ENCODE data around the gene AKAP13.
"Not testable (repeated sequence)": the region's sequence is repeated elsewhere in the genome, so short reads cannot be mapped to it uniquely, and the experiment has no call there.

AKAP13 gene, protein sequence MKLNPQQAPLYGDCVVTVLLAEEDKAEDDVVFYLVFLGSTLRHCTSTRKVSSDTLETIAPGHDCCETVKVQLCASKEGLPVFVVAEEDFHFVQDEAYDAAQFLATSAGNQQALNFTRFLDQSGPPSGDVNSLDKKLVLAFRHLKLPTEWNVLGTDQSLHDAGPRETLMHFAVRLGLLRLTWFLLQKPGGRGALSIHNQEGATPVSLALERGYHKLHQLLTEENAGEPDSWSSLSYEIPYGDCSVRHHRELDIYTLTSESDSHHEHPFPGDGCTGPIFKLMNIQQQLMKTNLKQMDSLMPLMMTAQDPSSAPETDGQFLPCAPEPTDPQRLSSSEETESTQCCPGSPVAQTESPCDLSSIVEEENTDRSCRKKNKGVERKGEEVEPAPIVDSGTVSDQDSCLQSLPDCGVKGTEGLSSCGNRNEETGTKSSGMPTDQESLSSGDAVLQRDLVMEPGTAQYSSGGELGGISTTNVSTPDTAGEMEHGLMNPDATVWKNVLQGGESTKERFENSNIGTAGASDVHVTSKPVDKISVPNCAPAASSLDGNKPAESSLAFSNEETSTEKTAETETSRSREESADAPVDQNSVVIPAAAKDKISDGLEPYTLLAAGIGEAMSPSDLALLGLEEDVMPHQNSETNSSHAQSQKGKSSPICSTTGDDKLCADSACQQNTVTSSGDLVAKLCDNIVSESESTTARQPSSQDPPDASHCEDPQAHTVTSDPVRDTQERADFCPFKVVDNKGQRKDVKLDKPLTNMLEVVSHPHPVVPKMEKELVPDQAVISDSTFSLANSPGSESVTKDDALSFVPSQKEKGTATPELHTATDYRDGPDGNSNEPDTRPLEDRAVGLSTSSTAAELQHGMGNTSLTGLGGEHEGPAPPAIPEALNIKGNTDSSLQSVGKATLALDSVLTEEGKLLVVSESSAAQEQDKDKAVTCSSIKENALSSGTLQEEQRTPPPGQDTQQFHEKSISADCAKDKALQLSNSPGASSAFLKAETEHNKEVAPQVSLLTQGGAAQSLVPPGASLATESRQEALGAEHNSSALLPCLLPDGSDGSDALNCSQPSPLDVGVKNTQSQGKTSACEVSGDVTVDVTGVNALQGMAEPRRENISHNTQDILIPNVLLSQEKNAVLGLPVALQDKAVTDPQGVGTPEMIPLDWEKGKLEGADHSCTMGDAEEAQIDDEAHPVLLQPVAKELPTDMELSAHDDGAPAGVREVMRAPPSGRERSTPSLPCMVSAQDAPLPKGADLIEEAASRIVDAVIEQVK (N-terminal part only)

DNA sequence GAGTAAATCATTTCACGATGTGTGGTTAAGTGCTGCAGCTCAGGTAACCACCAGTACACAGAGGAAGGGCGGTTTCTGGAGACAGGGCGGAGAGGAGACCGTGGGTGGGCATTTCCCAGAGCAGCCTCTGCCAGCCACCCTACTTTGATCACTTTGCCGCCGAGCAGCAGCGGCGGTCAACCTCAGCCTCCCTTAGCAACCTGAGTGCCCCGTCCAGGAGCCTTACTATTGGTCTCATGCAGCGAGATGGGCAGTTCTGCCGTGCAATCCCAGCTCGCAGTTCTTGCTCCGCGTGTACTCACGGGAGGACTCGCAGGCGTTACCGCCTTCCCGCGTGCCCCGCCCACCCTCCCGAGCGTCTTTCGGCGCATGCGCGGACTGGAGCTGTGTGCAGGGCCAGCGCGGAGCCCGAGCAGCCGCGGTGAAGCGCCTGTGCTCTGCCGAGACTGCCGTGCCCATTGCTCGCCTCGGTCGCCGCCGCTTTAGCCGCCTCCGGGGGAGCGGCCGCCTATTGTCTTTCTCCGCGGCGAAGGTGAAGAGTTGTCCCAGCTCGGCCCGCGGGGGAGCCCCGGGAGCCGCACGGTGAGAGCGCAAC is at the start of gene AKAP13:
AKAP13 (plus strand) TSS at position 387 of the 595 bp plus-strand sequence. CDS start 105,118 bp downstream, outside the sequence.
- DNase-seq: peak; percentile 97

DNA sequence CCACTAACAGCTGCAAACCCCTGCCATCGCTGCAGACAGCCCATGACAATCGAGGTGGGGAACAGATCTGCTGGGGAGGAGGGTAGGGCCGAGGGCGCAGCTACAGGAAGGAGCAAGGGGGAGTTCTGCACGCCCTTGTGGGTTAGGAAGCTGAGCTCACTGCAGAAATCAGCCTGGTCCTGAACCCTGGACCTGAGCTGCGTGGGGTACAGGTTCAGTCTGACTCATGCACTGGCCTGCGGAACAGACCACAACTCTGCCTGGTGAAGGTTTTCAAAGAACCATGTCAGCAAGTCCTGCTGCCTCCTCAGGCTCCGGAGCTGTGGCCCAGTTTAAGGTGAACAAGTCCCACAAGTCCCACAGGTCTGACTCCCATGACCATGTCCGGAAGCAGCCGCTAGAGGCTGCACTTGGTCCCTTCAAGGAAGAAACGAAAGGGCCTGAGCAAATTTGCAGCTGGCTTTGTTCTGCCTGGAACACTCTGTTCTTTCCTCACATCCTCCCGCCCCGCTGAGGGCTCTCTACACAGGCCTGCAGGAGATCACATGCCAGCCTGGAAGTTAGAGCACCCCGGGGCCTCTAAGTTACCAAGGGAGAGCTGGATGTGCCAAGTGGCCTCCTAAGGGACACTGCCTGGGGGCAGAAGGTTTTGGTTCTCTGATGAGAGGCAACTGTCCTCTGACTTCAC is 49.4 kb upstream of the AKAP13 start:
- no peak for DNase-seq

DNA sequence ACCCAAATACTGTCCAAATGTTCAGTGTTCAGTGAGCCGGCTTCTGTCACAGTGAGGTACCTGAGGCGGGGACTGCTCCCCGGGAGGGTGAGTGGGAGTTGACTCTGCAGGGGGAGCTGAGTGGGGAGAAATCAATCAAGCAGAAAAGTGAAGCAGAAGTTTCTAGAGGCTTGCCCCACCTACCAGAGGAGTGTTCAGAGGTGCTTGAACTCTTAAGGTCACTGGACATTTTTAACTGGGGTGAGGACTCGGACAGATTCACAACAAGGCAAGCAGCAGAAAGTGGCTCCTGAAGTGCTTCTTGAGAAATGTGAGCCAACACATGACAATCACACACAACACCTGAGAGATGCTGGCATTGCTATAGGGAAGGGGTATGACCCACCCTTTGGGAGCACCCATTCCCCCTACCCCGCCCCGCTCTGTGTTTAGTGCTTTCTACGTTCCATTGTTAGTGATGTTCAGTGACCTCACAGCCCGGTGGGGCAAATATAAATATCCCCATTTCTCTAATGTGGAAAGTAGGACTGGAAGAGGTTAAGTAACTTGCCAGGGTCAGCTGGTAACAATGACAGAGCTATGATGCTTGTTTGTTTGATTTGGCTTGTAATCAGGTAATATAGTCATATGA is 48.6 kb upstream of the AKAP13 start:
- DNase-seq: no peak

DNA sequence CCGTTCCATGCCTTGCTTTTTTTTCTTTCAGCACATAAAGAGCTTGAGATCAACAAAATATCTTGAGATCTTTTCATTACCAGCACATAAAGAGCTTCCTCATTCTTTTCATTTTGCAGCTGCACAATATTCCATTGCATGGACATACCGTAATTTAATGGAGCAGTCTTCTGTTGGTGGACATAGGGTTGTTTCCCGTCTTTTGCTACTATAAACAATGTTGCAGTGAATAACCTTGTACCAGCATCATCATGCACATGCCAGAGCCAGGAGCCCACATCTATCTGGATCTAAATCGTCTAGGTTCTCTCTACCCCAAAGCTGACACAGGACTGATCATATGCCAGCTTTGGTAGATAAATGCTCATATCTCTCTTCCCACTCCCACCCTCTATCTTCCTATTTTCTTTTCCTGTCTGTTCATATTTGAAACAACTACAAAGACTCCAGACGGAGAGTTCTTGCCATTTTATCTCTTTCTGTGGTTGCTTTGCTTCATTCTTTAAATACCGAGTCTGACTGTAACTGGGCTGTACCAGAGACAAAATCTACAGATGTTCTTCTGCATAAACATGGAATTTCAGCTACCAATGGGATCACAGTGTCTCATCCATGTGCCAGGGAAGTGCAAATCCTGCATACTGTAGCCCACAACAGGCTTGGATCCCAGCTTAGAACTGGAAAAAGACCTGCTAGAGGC is 47.1 kb upstream of the AKAP13 start:
- DNase-seq: no peak

DNA sequence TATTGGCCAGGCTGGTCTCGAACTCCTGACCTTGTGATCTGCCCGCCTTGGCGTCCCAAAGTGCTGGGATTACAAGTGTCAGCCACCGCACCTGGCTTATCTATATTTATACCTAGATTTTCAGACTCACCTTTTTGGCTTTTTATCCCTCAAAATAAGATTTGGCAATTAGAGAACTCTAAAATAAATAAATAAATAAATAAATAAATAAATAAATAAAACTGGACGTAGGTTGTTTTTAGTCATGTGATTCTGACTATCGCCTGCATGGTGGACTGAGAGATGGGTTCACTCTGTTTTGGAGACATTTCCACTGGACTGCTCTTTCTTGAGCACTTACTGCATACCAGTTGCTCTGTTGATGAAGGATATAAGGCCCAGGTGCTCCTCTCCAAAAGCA is 46.2 kb upstream of the AKAP13 start:
- no peak for DNase-seq

DNA sequence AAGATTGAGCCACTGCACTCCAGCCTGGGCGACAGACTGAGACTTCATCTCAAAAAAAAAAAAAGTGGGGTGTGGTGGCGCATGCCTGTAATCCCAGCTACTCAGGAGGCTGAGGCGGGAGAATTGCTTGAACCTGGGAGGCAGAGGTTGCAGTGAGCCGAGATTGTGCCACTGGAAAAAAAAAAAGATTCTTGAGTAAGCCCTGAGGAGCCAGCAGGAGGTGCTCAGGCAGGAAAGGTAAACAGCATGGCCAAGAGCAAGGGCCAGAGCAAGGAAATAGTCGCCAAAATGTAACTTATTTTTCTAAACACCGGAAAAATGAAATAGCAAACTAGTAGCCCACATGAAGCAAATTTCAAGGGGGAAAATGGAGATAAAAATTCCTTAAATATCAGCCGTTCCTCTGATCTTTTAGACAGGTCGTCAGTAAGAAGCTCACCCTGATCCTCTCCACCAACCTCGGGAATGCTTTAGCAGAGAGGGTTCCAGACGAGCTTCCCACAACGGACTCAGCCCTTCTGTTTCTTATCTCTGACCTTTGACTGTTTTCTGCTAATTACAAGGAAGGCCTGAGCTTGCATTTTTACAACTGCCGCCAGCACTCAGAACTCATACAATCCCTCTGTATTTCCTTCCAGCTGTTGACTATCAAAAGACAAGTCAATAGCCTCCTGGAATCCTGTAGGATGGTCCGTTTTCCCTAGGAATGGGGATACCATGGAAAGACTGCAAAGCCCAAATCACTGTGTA is 45.0 kb upstream of the AKAP13 start:
- DNase-seq: no peak

DNA sequence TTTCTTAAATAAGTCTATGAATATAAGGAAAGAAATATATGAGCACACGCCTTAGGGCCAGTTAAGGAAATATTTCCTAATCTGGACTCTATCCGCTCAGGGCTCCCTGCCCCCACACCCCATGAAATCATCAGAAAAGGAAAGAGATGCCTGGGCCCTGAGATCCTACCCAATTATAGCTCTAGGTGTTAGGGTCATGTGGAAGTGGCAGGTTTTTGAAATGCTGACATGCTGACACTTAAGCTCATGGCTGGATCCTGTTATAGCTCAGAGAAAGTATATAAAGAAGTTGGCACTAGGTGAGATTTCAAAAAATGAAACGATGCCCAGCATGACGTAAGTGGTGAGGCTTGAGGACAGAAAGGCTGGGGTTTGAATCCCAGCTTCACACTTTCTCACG is 43.5 kb upstream of the AKAP13 start:
- DNase-seq: no peak

DNA sequence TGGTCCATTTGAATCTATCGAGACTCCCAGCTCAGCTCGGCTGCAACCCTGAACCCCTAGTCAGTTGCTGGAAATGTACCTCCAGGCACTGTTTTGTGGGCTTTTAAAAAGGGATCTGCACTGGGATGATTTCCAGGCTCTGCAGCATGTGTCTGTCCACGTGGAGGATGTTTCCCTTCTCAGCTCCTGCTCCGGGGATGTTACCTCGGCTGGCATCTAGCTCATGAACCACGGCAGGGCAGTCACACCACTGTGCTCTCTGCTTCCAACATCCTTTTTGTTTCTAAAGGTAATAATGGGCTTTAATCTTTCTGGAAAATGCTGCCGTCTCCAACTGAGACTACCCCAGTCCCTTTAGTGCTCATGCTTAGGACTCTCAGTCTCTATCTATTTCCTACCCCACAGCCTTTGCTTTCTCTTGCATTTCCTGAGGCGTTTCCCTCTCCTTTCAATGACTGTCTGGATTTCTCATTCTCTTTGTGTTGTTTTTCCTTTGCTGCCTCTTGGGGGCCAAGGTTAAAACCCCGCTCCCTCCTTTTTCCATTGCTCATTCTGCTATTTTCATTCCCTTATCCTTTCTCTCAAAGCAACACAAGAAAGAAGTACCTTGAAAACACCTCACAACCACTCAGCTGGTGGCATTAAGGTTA is 42.9 kb upstream of the AKAP13 start:
- DNase-seq: no peak

DNA sequence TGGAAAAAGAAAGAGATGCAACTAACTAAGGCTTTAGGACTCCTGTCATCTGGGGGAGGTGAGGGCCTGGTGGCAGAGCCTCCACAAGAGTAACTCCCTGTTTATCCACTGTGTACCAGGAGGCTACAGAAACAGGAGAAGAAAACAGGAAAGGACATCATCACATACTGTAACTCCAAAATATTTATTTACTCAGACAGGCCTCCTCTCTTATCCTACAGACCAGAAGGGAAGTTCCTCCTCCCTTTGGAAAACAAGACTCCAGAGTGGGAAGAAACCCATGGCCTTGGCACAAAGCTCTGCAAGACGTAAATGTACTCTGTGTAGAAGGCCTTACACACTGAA is 40.1 kb upstream of the AKAP13 start:
- DNase-seq: no peak

DNA sequence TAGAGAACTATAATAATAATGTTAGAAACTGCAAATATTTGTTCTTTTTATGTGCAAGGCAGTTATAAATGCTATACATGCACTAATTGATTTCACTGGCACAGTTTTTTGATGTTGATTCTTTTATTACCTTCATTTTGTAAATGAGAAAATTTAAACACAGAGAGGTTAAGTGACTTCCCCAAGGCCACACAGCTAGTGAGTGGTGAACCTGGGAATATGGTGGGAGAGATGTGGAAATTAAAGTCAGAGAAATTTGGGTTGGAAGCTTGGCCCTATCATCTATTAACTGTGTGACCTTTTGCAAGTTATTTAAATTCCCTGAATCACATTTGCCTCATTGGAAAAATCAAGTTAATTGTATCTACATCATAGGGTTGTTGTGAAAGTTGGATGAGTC is 39.6 kb upstream of the AKAP13 start:
- no peak for DNase-seq

DNA sequence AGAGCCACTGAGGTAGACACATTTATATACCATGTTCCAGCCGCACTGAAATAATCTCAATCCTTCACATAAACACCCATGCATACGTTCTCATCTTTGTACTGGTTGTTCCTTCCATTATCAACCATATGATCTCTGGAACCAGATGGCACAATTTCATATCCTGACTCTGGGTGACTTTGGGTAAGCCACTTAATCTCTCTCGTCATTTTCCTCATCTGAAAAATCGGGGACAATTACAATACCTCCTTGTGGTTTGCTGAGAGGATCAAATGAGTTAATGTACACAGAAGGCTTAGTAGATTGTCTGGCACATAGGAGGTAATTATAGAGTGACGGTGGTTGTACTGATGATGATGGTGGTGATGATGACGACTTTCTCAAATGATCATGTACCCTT is 38.2 kb upstream of the AKAP13 start:
- DNase-seq: peak; percentile 37

DNA sequence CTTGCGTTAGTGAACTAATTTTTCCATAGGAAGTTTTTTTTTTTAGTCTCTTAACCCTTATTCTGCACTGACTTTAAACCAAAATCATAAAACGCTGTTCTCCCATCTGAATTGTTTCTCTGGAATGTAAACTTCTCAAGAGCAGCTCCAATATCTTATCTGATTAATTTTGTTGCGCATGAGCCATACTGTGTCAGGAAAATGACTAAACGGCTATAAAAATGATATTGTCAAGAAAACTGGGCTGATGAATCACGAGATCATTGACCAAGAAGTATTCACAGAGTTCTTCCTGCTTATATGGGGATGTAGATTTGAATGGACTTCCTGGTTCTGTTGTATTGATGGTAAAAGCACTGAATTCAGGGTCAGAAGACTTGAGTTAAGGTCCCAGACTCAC is 37.0 kb upstream of the AKAP13 start:
- DNase-seq: not testable (repeated sequence)

DNA sequence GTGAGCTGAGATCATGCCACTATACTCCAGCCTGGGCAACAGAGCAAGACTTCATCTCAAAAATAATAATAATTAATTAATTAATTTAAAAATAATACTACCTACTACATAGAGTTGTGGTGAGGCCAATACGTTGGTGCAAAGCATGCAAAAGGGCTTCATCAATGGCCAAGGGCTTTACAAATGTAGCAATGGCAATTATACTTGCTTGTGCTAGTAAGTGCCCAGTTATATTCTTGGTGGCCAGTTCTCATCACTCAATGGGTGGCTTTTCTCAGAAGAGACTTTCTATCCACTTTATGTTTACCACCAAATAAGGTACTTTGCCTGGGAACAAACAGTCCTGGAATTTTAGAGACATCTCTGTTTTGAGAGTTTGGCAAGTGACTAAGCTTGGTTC is 36.2 kb upstream of the AKAP13 start:
- not testable (repeated sequence) for DNase-seq

DNA sequence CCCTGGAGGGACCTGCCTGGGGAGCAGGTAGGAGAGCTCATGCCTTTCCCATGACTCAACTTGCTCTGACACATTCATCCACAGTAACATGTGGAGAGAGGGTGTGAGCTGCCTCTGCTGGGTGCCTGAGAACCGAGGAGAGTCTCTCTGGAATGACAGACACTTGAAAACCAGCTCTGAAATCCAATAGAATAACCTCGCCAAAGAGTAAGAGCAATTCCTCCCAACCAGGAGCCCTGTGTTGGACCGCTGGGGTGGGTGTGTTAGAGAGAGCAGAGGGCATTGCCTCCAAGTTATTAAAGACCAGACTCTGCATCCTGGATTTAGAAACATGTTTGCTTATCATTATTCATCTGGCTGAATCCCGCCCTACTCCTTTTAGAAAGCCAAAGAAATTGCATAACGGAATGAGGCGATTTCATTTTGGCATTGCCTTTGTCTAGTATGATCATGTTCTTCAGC is 35.7 kb upstream of the AKAP13 start:
- not testable (repeated sequence) for DNase-seq

DNA sequence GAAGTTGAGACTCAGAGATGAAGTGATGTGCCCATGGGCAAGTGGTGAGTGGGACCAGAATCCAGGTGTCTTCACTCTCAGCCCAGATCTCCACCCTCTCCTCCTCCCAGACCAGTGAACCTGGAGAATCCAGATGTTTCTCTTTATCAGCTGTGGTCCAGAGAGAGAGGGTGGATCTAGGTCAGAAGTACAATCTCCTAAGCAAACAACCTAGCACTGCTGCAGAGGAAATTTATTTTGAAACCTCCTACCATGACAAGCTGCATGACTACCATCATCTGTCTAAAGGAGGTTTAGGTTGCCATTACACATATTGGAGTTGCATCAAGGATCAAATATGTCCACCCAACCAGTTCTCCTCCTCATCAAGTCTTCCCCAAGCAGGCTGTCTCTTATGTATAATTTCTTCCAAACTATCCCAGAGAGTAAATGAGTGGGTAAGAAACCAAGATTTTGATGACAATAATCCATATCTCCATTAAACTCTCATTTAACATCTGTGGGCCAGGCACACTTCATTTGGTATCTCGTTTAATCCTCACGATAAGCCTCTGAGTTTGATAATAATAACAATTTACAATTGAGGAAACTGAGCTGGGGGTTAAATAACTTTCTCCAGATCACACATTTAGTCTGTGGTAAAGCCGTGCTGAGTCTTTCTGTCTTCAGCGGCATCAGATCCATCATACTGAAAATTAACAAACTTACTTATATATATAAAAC is 35.0 kb upstream of the AKAP13 start:
- DNase-seq: not testable (repeated sequence)

DNA sequence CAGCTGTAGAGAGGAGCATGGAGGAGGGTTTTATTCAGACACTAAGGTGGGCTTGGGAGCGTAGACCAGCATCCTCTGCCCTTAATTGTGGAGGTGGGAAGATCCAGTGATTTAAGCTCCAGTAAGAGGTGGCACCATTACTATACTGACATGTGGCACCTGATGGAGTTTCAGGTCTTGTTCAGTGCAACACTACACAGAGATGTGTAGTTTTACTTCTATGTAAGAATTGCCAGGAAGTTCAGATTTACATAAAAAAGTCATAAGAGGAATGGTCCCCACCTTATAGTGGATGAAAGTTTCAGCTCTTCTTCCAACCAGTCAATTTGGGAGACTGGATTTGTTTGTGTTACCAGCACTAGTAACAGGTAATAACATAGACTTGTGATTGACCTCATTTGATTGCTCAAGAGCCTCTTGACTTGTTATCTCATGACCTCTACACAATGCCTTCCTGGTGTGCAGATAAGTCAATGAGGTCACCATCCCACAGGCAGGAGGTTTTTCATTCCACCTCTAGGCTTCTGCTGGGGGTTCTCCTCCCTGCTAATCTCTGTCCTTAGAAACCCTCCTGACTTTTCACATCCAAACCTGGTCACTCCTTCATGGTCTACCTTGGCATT is 33.8 kb upstream of the AKAP13 start:
- DNase-seq: not testable (repeated sequence)

DNA sequence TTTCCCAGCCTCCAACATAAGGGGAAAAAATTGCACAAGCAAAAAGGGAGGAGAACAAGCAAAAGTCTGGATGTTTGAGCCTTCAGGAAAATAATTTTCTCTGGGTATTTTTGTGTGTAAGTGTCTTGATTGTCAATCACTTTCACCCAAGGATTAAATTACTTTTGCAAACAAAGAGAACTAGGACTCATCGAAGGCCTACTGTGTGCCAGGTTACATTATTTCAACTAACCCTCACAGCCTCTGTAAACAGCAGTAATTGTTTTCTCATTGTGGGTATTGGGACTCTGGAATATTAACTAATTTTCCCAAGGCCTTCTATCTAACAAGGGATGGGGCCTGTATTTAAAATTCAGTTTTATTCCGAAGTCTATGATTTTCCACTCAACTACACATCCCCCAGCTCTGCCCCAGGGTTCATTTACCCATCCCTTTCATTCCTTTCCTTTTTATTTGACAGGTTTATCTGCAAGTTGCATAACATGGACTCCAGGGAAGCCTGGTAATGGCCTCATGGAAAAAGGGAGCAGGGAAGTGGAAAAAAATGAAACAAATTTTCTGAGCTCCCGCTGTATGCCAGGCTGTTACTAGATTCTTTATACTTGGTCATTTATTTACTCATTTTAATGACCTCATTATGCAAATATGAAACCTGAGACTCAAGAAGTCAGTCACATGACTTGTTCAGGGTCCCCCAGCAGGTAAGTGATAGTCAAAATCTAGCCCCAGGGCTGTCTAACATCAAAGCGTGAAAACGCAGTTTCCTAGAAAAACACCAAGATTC is 32.9 kb upstream of the AKAP13 start:
- DNase-seq: peak; percentile 26

All from NCI-H2171 treated with DMSO at 0.1 percent for 48 hours (cell line).